K562 (cell line): ENCODE measurements around the gene ARMCX5. TPM values are rescaled to one million over a fixed set of nuclear protein-coding genes. Genes with fewer than 3 reads are reported as not detected.

Experiments used
- CBX5 ChIP-seq: IDR thresholded peaks from 2 replicates; pipeline ENCODE4 v1.6.1; 2014; ENCODE audit warnings: low read depth, borderline replicate concordance
- DNMT1 ChIP-seq: fragments of 450-650 bp; IDR thresholded peaks from 2 replicates; pipeline ENCODE4 v1.6.1; 2016; ENCODE audit warnings: antibody characterized with exemption, mild to moderate bottlenecking
- FOXA3 ChIP-seq, 2 experiments: fragments of 450-650 bp in 1 of 2; sonication (generic) in 1 of 2; formaldehyde crosslinking; IDR thresholded peaks in 1 of 2; conservative IDR thresholded peaks in 1 of 2; 2 replicates each; pipeline versions ENCODE4 v1.4.0 to v1.8.0; 2020 to 2022; ENCODE audit warnings: mild to moderate bottlenecking in 2 of 2, missing genetic modification reagents in 1 of 2
- FUS ChIP-seq: fragments of 200-400 bp; formaldehyde crosslinking; optimal IDR thresholded peaks from 2 replicates; pipeline ENCODE3; 2017; ENCODE audit warnings: low read depth, low read length
- HDAC6 ChIP-seq: IDR thresholded peaks from 2 replicates; pipeline ENCODE4 v1.6.1; 2012; ENCODE audit warnings: low read depth, mild to moderate bottlenecking, control low read depth, inconsistent platforms, low read length, moderate library complexity
- KDM5B ChIP-seq: fragments of 200-600 bp; sonication (generic); IDR thresholded peaks from 2 replicates; pipeline ENCODE4 v1.6.1; 2012; ENCODE audit warnings: low read depth, mild to moderate bottlenecking, moderate library complexity, low read length, control low read depth, inconsistent platforms; ENCODE audit not compliant: insufficient replicate concordance
- MAZ ChIP-seq, 2 experiments: fragments of 450-650 bp in 1 of 2; sonication (generic) in 1 of 2; formaldehyde crosslinking; IDR thresholded peaks in 1 of 2; conservative IDR thresholded peaks in 1 of 2; 2 replicates each; pipeline versions ENCODE4 v1.4.0 to v1.5.0; 2020; ENCODE audit warnings: mild to moderate bottlenecking in 1 of 2, missing genetic modification reagents in 1 of 2
- NR4A1 ChIP-seq, 2 experiments: fragments of 250-450 bp in 1 of 2; fragments of 450-650 bp in 1 of 2; sonication (Bioruptor Pico) in 1 of 2; IDR thresholded peaks; 2 replicates each; pipeline versions ENCODE4 v1.4.0 to v1.6.1; 2016 to 2020; ENCODE audit warnings: mild to moderate bottlenecking in 2 of 2, missing compliant biosample characterization in 1 of 2, missing genetic modification characterization in 1 of 2, moderate library complexity in 1 of 2
- PCBP1 ChIP-seq: fragments of 200-400 bp; formaldehyde crosslinking; IDR thresholded peaks from 2 replicates; pipeline ENCODE4 v1.6.1; 2018; ENCODE audit warnings: mild to moderate bottlenecking, low read depth, low read length; ENCODE audit not compliant: poor library complexity, severe bottlenecking
- POLR2H ChIP-seq: IDR thresholded peaks from 2 replicates; pipeline ENCODE4 v1.6.1; 2016; ENCODE audit warnings: missing genetic modification characterization, low read depth, mild to moderate bottlenecking, control low read depth, missing compliant biosample characterization, moderate library complexity
- RBM17 ChIP-seq: fragments of 200-400 bp; formaldehyde crosslinking; IDR thresholded peaks from 2 replicates; pipeline ENCODE4 v1.6.1; 2017; ENCODE audit warnings: low read depth, mild to moderate bottlenecking, low read length, borderline replicate concordance
- TAF1 ChIP-seq: IDR thresholded peaks from 2 replicates; pipeline ENCODE4 v1.6.1; 2011; ENCODE audit warnings: mild to moderate bottlenecking, low read length, moderate library complexity; ENCODE audit not compliant: insufficient read depth, control insufficient read depth, severe bottlenecking; ENCODE audit errors: extremely low read depth
- XRCC3 ChIP-seq: fragments of 450-650 bp; IDR thresholded peaks from 2 replicates; pipeline ENCODE4 v1.6.1; 2017; ENCODE audit warnings: mild to moderate bottlenecking, moderate library complexity
- ZNF23 ChIP-seq: fragments of 250-450 bp; sonication (Bioruptor Pico); IDR thresholded peaks from 2 replicates; pipeline ENCODE4 v1.4.0; 2020; ENCODE audit warnings: mild to moderate bottlenecking
- ZNF354B ChIP-seq: fragments of 250-450 bp; sonication (Bioruptor Pico); IDR thresholded peaks from 2 replicates; pipeline ENCODE4 v1.4.0; 2020
- ZNF431 ChIP-seq: sonication (generic); formaldehyde crosslinking; IDR thresholded peaks from 2 replicates; pipeline ENCODE4 v1.8.0; 2022; ENCODE audit warnings: mild to moderate bottlenecking, missing genetic modification reagents
- ZNF445 ChIP-seq: fragments of 250-450 bp; sonication (Bioruptor Pico); IDR thresholded peaks from 2 replicates; pipeline ENCODE4 v1.4.0; 2020; ENCODE audit warnings: low read depth, mild to moderate bottlenecking, moderate library complexity
- ZNF77 ChIP-seq: fragments of 250-450 bp; sonication (Bioruptor Pico); IDR thresholded peaks from 2 replicates; pipeline ENCODE4 v1.5.0; 2020
- polyA plus RNA-seq, 8 experiments: library from polyadenylated mRNA; depleted of rRNA in 4 of 8; stranded (reverse) in 5 of 8; unstranded in 3 of 8; fragments of >200 nt; fragmentation: Nextera tagmentation in 2 of 8; fragmentation: Illumina TruSeq in 1 of 8; extraction: Ambion mirVana in 2 of 8; extraction: Trizol in 1 of 8; gene quantifications; 2 replicates each; pipeline versions ENCODE4 v1.2.1 to v1.2.3, GENCODE V29; 2011 to 2014; ENCODE audit warnings: inconsistent platforms in 1 of 8, missing spikeins in 1 of 8
- total RNA-seq, 7 experiments: library from RNA; depleted of rRNA in 6 of 7; stranded (reverse); fragments of >200 nt in 6 of 7; fragmentation: Illumina TruSeq in 2 of 7; extraction: Trizol in 2 of 7; gene quantifications; 2 replicates each; pipeline versions ENCODE4 v1.2.1 to v1.2.3, GENCODE V29; 2011 to 2021; ENCODE audit warnings: low replicate concordance in 1 of 7
- TF ChIP-seq, protein P1 (sequence below): sonication (generic); formaldehyde crosslinking; IDR thresholded peaks from 2 replicates; pipeline ENCODE4 v1.8.0; 2023; ENCODE audit warnings: mild to moderate bottlenecking, missing genetic modification reagents
- TF ChIP-seq, protein P2 (sequence below), 2 experiments: fragments of 250-450 bp in 1 of 2; fragments of 450-650 bp in 1 of 2; sonication (Bioruptor Pico) in 1 of 2; IDR thresholded peaks; 2 replicates each; pipeline versions ENCODE4 v1.6.1 to v1.8.0; 2016 to 2021; ENCODE audit warnings: mild to moderate bottlenecking in 2 of 2, moderate library complexity in 2 of 2, missing compliant biosample characterization in 1 of 2, missing genetic modification characterization in 1 of 2
- TF ChIP-seq, protein P3 (sequence below): sonication (generic); formaldehyde crosslinking; IDR thresholded peaks from 2 replicates; pipeline ENCODE4 v1.8.0; 2022; ENCODE audit warnings: missing genetic modification reagents, mild to moderate bottlenecking, moderate library complexity, borderline replicate concordance

ARMCX5 gene
- total and polyA plus RNA-seq, 9 of the 15 experiments (the other 6 are each of a cell fraction or from before 2014, with no cell fraction given), result 13.4 to 29.4 (median 17.3) TPM

DNA sequence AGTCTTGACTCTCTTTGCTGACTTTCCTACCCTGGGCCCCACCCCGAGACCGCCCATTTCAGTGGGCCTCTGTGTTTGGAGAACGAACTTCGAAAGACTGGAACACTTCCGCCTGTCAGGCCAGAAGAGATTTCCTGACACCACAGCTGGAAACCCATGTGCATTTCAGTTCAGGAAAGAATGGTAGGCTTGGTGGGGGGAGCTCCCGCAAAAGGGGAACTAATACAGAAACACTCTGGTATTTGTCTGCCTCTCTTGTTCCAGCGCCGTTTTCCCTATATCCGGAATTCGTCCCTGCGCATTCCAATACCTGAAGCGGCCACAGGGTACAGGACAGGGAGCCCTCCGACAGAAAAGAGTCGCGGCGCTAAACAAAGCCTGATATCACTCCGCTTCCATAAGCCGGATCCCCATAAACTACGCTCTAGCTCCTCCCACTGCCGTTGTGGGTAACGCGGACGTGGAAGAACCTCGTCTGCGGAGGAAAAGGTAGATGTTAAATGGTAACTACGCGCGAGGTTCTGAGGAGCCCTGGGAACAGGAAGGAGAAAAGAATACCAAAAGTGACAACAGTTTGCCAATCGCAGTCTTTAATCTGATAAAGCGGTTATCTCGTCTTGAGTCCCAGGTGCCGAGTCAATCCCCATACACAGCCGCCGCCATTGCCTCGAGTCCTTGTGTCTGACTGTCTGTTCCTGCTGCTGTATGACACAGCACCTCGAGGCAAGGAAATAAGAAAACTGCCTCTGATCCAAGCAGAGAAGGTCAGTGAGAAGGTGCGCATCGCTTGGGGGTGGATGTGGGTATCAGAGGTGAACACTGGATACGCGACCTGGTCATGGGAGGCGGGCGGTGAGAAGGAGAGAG lies at the start of gene ARMCX5 (continued):
- TF ChIP-seq XRCC3 (no peak), DNMT1 (no peak), NR4A1 (CRISPR knock-in tag; IDR thresholded peaks at IDR 0.05) (no peak), NR4A1 (tag; IDR thresholded peaks at IDR 0.05) (no peak), FUS (no peak), HDAC6 (no peak), FOXA3 (CRISPR knock-in tag; conservative IDR thresholded peaks at IDR 0.05 in 1 of 2, IDR thresholded peaks at IDR 0.05 in 1 of 2) (no peak), PCBP1 (no peak), ZNF445 (CRISPR knock-in tag) (no peak), KDM5B (peak; percentile 80), TAF1 (peak; percentile 53), MAZ (CRISPR knock-in tag; conservative IDR thresholded peaks at IDR 0.05 in 1 of 2, IDR thresholded peaks at IDR 0.05 in 1 of 2) (0 out of 4 replicates have a peak, but pooled peaks of 1 of the 2 experiments have one; percentile 22), RBM17 (no peak), POLR2H (tag) (peak; percentile 75), CBX5 (no peak), ZNF23 (CRISPR knock-in tag) (no peak), ZNF354B (CRISPR knock-in tag) (no peak), ZNF77 (CRISPR knock-in tag) (no peak), ZNF431 (CRISPR knock-in tag) (no peak)
- TF ChIP-seq, protein P1, sequence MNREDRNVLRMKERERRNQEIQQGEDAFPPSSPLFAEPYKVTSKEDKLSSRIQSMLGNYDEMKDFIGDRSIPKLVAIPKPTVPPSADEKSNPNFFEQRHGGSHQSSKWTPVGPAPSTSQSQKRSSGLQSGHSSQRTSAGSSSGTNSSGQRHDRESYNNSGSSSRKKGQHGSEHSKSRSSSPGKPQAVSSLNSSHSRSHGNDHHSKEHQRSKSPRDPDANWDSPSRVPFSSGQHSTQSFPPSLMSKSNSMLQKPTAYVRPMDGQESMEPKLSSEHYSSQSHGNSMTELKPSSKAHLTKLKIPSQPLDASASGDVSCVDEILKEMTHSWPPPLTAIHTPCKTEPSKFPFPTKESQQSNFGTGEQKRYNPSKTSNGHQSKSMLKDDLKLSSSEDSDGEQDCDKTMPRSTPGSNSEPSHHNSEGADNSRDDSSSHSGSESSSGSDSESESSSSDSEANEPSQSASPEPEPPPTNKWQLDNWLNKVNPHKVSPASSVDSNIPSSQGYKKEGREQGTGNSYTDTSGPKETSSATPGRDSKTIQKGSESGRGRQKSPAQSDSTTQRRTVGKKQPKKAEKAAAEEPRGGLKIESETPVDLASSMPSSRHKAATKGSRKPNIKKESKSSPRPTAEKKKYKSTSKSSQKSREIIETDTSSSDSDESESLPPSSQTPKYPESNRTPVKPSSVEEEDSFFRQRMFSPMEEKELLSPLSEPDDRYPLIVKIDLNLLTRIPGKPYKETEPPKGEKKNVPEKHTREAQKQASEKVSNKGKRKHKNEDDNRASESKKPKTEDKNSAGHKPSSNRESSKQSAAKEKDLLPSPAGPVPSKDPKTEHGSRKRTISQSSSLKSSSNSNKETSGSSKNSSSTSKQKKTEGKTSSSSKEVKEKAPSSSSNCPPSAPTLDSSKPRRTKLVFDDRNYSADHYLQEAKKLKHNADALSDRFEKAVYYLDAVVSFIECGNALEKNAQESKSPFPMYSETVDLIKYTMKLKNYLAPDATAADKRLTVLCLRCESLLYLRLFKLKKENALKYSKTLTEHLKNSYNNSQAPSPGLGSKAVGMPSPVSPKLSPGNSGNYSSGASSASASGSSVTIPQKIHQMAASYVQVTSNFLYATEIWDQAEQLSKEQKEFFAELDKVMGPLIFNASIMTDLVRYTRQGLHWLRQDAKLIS (CRISPR knock-in tag), result no peak
- TF ChIP-seq, protein P2, sequence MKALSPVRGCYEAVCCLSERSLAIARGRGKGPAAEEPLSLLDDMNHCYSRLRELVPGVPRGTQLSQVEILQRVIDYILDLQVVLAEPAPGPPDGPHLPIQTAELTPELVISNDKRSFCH (CRISPR knock-in tag; IDR thresholded peaks at IDR 0.05), result no peak
- TF ChIP-seq, protein P2 (tag; IDR thresholded peaks at IDR 0.05), result no peak
- TF ChIP-seq, protein P3, sequence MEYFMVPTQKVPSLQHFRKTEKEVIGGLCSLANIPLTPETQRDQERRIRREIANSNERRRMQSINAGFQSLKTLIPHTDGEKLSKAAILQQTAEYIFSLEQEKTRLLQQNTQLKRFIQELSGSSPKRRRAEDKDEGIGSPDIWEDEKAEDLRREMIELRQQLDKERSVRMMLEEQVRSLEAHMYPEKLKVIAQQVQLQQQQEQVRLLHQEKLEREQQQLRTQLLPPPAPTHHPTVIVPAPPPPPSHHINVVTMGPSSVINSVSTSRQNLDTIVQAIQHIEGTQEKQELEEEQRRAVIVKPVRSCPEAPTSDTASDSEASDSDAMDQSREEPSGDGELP (CRISPR knock-in tag), result peak; percentile 71; the same call in 1 of the 2 replicates
